Cardiac fibroblast (primary cell): ENCODE data around the gene MAB21L4.

Experiments
- DNase-seq, 2 donors: peaks; one replicate each; pipeline versions ENCODE4 v3.0.0 to v3.0.0-alpha.2; 2010; ENCODE audit warnings: low read depth in 2 of 2
- H3K4me3 ChIP-seq, 2 donors: replicated peaks in 1 of 2; 1 replicate in 1 of 2; 2 replicates in 1 of 2; pipeline ENCODE4 v1.5.1; 2011; ENCODE audit warnings: low read depth in 2 of 2, low read length in 2 of 2, mild to moderate bottlenecking in 2 of 2, moderate library complexity in 1 of 2
- TF ChIP-seq, protein P1 (sequence below): IDR thresholded peaks from one replicate; pipeline ENCODE4 v1.5.1; 2011; ENCODE audit warnings: low read depth, mild to moderate bottlenecking, low read length, inconsistent platforms

The MAB21L4 gene

DNA sequence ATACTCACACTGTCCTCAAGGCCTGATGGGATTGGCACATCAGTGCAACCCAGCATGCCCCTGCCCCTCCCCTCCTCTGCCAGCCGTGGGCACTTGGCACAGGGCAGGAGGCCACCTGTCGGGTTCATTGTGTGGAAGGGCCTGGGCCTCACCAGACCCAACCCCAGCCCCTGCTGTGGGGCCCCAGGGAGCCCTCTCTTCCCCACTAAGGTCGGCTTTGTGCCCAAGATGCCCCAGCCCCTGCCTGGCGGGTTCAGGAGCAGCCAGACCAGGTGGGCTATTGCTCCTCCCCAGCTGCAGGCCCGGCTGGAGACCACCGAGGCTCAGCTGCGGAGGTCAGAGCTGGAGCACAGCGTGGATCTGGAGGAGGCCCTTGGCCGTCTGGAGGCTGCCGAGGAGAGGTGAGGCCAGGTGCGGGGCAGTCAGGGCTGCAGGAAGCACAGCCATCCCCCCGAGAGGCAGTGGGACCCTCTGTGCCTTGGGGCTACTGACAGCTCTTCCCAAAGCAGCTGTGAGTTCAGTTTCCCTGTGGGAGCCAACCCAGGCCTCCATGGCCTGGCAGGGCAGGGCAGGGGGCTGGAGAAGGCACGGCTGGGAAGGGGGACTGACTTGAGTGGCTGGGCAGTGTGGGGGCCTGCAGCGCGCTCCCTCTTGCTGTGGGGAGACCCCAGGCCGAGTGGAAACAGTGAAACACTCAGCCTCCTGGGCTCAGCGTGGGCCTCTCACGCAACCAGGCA is 26.5 kb upstream of the MAB21L4 start:
- no peak overlapping the region for H3K4me3 ChIP-seq
- DNase-seq = no peak
- TF ChIP-seq, protein P1, sequence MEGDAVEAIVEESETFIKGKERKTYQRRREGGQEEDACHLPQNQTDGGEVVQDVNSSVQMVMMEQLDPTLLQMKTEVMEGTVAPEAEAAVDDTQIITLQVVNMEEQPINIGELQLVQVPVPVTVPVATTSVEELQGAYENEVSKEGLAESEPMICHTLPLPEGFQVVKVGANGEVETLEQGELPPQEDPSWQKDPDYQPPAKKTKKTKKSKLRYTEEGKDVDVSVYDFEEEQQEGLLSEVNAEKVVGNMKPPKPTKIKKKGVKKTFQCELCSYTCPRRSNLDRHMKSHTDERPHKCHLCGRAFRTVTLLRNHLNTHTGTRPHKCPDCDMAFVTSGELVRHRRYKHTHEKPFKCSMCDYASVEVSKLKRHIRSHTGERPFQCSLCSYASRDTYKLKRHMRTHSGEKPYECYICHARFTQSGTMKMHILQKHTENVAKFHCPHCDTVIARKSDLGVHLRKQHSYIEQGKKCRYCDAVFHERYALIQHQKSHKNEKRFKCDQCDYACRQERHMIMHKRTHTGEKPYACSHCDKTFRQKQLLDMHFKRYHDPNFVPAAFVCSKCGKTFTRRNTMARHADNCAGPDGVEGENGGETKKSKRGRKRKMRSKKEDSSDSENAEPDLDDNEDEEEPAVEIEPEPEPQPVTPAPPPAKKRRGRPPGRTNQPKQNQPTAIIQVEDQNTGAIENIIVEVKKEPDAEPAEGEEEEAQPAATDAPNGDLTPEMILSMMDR = no peak

DNA sequence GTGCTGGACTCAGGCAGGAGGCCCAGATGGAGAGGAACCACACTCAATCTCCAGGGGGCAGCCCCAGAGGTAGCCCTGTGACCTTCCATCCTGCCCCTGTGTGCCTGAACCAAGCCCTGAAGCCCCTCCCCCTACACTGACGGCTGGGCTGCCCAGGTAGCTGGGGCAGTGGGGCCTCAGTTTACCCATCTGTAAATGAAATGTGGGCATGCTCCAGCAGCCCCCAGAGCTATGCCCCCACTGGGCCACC is 26.0 kb upstream of the MAB21L4 start:
- no peak overlapping the region for H3K4me3 ChIP-seq
- no peak for DNase-seq
- TF ChIP-seq, protein P1 = no peak

DNA sequence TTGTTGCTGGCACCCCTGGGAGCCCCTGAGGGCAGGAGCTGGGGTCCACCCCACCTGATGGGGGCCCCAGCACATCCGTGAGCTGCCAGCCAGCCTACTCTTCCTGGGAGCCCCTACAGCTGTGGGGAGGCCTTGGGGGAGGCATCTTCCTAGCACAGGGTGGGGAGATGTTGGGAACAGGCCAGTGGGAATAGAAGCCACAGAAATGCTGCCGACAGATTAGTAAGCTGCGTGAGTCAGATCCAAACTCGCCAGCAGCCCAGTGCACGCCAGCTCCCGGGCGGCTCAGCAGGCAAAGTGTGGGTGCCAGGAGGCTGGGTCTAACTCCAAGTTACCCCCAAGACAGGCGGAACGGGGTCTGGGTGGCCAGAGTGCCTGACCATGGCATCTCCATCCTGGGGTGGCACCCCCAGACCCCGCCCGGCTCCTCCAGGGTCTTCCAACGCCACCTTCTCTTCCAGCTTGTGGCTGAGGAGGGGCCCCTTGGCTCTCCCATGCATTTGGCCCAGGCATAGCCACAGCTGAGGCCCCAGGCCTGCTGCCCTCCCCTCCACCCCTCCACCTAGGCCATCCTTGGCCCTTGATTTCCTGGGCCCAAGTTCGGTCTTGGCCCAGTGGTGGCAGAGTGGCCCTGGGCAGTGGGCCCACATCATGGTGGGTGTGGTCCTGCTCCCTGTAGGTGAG is 25.5 kb upstream of the MAB21L4 start:
- no peak overlapping the region for H3K4me3 ChIP-seq
- DNase-seq = peak; percentile 94 to 95
- TF ChIP-seq, protein P1 = no peak

DNA sequence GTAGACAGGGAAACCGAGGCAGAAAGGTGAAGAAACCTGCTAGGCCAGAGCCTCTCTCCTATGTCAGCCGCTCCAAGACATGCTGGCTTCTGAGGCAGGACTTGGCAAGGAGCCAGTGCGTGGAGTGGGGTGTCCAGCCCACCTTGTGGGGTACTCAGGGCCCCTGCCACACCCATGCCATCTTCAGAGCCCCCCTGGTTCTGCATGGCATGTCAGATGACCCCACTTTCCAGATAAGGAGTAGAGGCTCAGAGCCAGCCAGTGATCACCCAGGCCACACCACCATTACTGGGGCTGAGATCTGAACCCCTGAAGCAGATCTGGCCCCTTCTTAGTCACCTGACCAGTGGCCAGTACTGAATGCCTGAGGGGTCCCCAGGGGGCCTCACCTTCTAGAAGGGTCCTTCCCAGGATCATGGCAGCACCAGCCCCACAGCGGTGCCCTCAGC is 24.9 kb upstream of the MAB21L4 start:
- no peak for DNase-seq
- TF ChIP-seq, protein P1 = no peak
- no peak overlapping the region for H3K4me3 ChIP-seq

DNA sequence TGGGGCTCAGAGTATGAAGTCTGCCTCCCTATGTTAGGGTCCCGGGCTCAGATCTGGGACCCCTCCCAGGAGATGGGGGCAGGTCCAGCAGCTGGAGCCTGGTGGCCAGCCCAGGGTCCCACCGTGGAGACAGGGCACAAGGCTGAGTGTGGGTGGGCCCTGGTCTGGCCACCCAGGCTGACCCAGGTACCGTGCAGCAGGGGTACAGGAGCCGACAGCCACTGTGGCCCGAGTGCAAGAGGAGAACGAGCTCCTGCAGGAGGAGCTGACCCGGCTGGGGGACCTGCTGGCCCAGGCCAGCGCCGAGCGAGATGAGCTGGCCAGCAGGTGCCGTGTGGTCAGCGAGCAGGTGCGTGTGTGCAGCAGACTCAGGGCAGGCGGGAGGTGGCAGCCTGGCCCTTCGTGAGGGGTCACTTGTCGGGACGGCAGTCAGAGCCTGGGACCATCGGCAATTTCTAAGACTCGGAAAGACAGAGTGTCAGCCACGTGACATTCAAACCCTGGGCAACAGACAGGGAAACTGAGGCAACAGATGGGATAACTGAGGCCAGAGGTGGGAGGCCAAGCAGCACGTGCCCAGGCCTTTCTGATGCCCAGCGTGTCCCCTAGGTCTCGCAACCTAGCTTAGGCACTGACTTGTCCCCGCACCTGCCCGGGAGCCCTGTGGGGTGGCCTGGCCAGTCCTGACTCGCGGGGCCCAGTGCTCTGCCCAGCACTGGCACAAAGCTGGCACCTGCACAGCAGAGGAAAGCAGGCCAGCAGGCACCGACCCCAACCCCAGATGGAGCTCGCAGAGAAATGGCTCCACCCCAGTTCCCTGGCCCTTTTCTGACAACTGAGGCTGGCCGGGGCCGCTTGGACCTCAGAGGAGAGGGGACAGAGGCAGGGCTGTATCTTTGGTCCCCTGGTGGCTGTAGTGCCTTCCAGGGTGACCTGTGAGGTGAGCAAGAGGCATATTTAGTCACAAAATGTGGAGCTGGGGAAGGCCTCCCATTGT is 24.1 kb upstream of the MAB21L4 start:
- TF ChIP-seq, protein P1 = no peak
- no peak overlapping the region for H3K4me3 ChIP-seq
- no peak for DNase-seq

DNA sequence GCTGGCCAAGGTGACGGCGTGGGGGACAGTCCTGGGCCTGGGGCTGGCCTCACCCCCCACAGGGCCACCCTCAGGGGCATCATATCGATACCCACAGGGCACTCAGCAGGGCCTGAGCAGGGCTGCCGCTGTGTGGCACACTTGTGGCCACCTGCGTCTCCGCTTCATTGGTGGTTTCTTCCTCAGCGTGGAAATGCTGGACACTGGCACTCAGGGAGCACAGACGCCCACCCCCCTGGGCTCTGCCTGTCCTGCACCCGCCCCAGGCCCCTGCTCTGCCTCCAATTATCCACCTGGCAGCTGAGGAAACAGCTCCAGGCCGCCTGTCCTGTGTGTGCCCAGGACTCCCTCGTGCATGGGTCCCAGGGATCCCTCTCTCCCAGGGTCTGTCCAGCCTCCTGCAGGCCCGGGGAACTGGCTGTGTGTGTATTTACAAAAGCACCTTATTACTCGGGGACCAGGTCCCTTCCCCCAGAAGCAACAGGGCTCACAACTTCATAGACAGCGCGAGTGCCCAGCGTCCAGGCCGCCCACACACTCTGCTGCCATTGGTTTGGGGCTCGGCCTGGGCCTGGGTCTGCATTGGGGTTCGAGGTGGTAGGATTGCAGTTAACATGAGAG is 23.3 kb upstream of the MAB21L4 start:
- H3K4me3 ChIP-seq = no peak overlapping the region
- TF ChIP-seq, protein P1 = no peak
- no peak for DNase-seq
